GM23338 (cell line): Measurements from ENCODE around the gene PDE4D. TPM values are rescaled to one million over a fixed set of nuclear protein-coding genes. Genes with fewer than 3 reads are reported as not detected.

ENCODE experiments used
- ATAC-seq: fragments of 200-7000 bp; cut with Tn5 transposase; 3 replicates; pipeline ENCODE4 v1.9.1; 2020
- DNase-seq: peaks from one replicate; pipeline ENCODE4 v3.0.0-alpha.2; 2015; ENCODE audit warnings: low spot score
- H2AFZ ChIP-seq: fragments of 200-600 bp; sonication (generic); 2 replicates; pipeline ENCODE4 v1.8.0; 2016; ENCODE audit warnings: antibody characterized with exemption, mild to moderate bottlenecking, moderate library complexity
- H3F3A ChIP-seq: fragments of 200-600 bp; sonication (generic); replicated peaks from 2 replicates; pipeline ENCODE4 v1.8.0; 2017; ENCODE audit warnings: antibody characterized with exemption, mixed run types, low read depth
- H3K27ac ChIP-seq: fragments of 200-600 bp; sonication (generic); 2 replicates; pipeline ENCODE4 v1.6.1; 2016; ENCODE audit warnings: low read depth
- H3K27me3 ChIP-seq: fragments of 200-600 bp; sonication (generic); 2 replicates; pipeline ENCODE4 v1.8.0; 2016; ENCODE audit warnings: mild to moderate bottlenecking, mixed run types, moderate library complexity; ENCODE audit not compliant: insufficient read depth
- H3K36me3 ChIP-seq: fragments of 200-600 bp; sonication (generic); 2 replicates; pipeline ENCODE4 v1.8.0; 2016; ENCODE audit warnings: mild to moderate bottlenecking; ENCODE audit not compliant: insufficient read depth
- H3K4me1 ChIP-seq: fragments of 200-600 bp; sonication (generic); 2 replicates; pipeline ENCODE4 v1.8.0; 2016; ENCODE audit warnings: mild to moderate bottlenecking, moderate library complexity; ENCODE audit not compliant: insufficient read depth
- H3K4me2 ChIP-seq: fragments of 200-600 bp; sonication (generic); 2 replicates; pipeline ENCODE4 v1.7.1; 2017; ENCODE audit warnings: mixed run types
- H3K4me3 ChIP-seq: fragments of 200-600 bp; sonication (generic); 2 replicates; pipeline ENCODE4 v1.6.1; 2016; ENCODE audit warnings: mixed run types
- H3K79me2 ChIP-seq: fragments of 200-600 bp; sonication (generic); replicated peaks from 2 replicates; pipeline ENCODE4 v1.8.0; 2017; ENCODE audit warnings: mild to moderate bottlenecking; ENCODE audit not compliant: insufficient read depth
- H3K9me2 ChIP-seq: fragments of 200-600 bp; sonication (generic); 2 replicates; pipeline ENCODE4 v1.8.0; 2017; ENCODE audit not compliant: insufficient read depth
- H4K20me1 ChIP-seq: fragments of 200-600 bp; sonication (generic); replicated peaks from 2 replicates; pipeline ENCODE4 v1.8.0; 2017; ENCODE audit warnings: mild to moderate bottlenecking; ENCODE audit not compliant: insufficient read depth
- H3K27ac Mint-ChIP-seq: 2 replicates; pipeline ENCODE4 v1.8.0; 2020; ENCODE audit warnings: inconsistent platforms, mild to moderate bottlenecking, moderate library complexity, mixed read lengths
- H3K27me3 Mint-ChIP-seq: 3 replicates; pipeline ENCODE4 v1.8.0; 2022; ENCODE audit warnings: low read depth, mild to moderate bottlenecking, moderate library complexity, mixed read lengths, inconsistent platforms; ENCODE audit not compliant: insufficient read depth, poor library complexity
- H3K36me3 Mint-ChIP-seq: 3 replicates; pipeline ENCODE4 v1.8.0; 2021; ENCODE audit warnings: low read depth, mild to moderate bottlenecking, inconsistent platforms, moderate library complexity, mixed read lengths
- H3K4me1 Mint-ChIP-seq: 3 replicates; pipeline ENCODE4 v1.8.0; 2020; ENCODE audit warnings: mild to moderate bottlenecking, inconsistent platforms, mixed read lengths
- H3K4me3 Mint-ChIP-seq: 3 replicates; pipeline ENCODE4 v1.8.0; 2021; ENCODE audit warnings: moderate library complexity, mild to moderate bottlenecking, inconsistent platforms, mixed read lengths
- H3K9me3 Mint-ChIP-seq: 3 replicates; pipeline ENCODE4 v1.8.0; 2020; ENCODE audit warnings: moderate library complexity, mild to moderate bottlenecking, inconsistent platforms, mixed read lengths
- CREB1 ChIP-seq: fragments of 250-450 bp; sonication (Bioruptor Pico); IDR thresholded peaks from 2 replicates; pipeline ENCODE4 v1.5.0; 2020; ENCODE audit warnings: low read depth, mild to moderate bottlenecking, moderate library complexity
- CTCF ChIP-seq, 2 experiments: fragments of 200-600 bp in 1 of 2; sonication (generic) in 1 of 2; conservative IDR thresholded peaks; 2 replicates each; pipeline versions ENCODE4 v1.5.1 to v1.6.1; 2016 to 2017; ENCODE audit warnings: antibody characterized with exemption in 2 of 2, low read depth in 2 of 2, mild to moderate bottlenecking in 2 of 2, moderate library complexity in 1 of 2
- ETS1 ChIP-seq: IDR thresholded peaks from 2 replicates; pipeline ENCODE4 v1.6.1; 2016; ENCODE audit warnings: antibody characterized with exemption
- EZH2 ChIP-seq: fragments of 200-600 bp; sonication (generic); IDR thresholded peaks from one replicate; pipeline ENCODE4 v1.8.0; 2017; ENCODE audit warnings: antibody characterized with exemption, mild to moderate bottlenecking, low read depth; ENCODE audit not compliant: unreplicated experiment
- EZH2phosphoT487 ChIP-seq: fragments of 200-600 bp; sonication (generic); IDR thresholded peaks from one replicate; pipeline ENCODE4 v1.8.1; 2018; ENCODE audit warnings: antibody characterized with exemption; ENCODE audit not compliant: unreplicated experiment
- JUNB ChIP-seq: IDR thresholded peaks from one replicate; pipeline ENCODE4 v1.6.1; 2016; ENCODE audit warnings: antibody characterized with exemption; ENCODE audit not compliant: unreplicated experiment
- NANOG ChIP-seq: IDR thresholded peaks from 2 replicates; pipeline ENCODE4 v1.6.1; 2016; ENCODE audit warnings: antibody characterized with exemption, borderline replicate concordance
- POLR2AphosphoS5 ChIP-seq: IDR thresholded peaks from 2 replicates; pipeline ENCODE4 v1.6.1; 2016; ENCODE audit warnings: antibody characterized with exemption, low read depth
- REST ChIP-seq: IDR thresholded peaks from one replicate; pipeline ENCODE4 v1.6.1; 2018; ENCODE audit warnings: antibody characterized with exemption; ENCODE audit not compliant: unreplicated experiment
- STAT1 ChIP-seq: IDR thresholded peaks from one replicate; pipeline ENCODE4 v1.6.1; 2016; ENCODE audit warnings: antibody characterized with exemption; ENCODE audit not compliant: unreplicated experiment
- ZNF114 ChIP-seq: fragments of 250-450 bp; sonication (Bioruptor Pico); IDR thresholded peaks from 2 replicates; pipeline ENCODE4 v1.5.0; 2020; ENCODE audit warnings: mild to moderate bottlenecking, moderate library complexity
- ZNF331 ChIP-seq: fragments of 250-450 bp; sonication (Bioruptor Pico); IDR thresholded peaks from 2 replicates; pipeline ENCODE4 v1.5.0; 2020; ENCODE audit warnings: low read depth, mild to moderate bottlenecking, moderate library complexity
- ZNF462 ChIP-seq: fragments of 250-450 bp; sonication (Bioruptor Pico); IDR thresholded peaks from 2 replicates; pipeline ENCODE4 v1.5.0; 2020; ENCODE audit warnings: mild to moderate bottlenecking, moderate library complexity
- polyA plus RNA-seq: library from polyadenylated mRNA; unstranded; fragments of >200 nt; fragmentation: Nextera tagmentation; extraction: Ambion mirVana; gene quantifications from 2 replicates; pipeline ENCODE4 v1.2.1, GENCODE V29; 2016
- total RNA-seq: library from RNA; depleted of rRNA; stranded (reverse); fragments of >200 nt; shearing (Covaris generic); gene quantifications from 2 replicates; pipeline ENCODE4 v1.2.3, GENCODE V29; 2014

The PDE4D gene
- total and polyA plus RNA-seq, 2 experiments from 2014 or later: 2.1 to 4.7 TPM

- no peak overlapping the region for H3K27ac Mint-ChIP-seq
- TF ChIP-seq EZH2phosphoT487 (no peak), ZNF462 (CRISPR knock-in tag) (no peak), ETS1 (no peak), REST (no peak), STAT1 (no peak), JUNB (no peak), CREB1 (CRISPR knock-in tag) (no peak), POLR2AphosphoS5 (no peak), CTCF (conservative IDR thresholded peaks at IDR 0.05; ENCODE audit: low read depth in 2 of 2) (no peak), ZNF331 (no peak), ZNF114 (CRISPR knock-in tag) (no peak), EZH2 (no peak), NANOG (no peak)
- Histone ChIP-seq H4K20me1 (no peaks in the 10 kb centered on the region), H3K4me1 (peaks cover 4% of the 10 kb centered on the region; the same call in 1 of the 2 replicates), H3K36me3 (no peaks in the 10 kb centered on the region), H3K79me2 (no peaks in the 10 kb centered on the region), H3F3A (no peaks in the 10 kb centered on the region), H3K4me2 (no peak overlapping the region), H3K27me3 (peaks cover 21% of the 10 kb centered on the region), H2AFZ (no peak overlapping the region), H3K9me2 (no peaks in the 10 kb centered on the region), H3K27ac (no peak overlapping the region), H3K4me3 (no peak overlapping the region)
- H3K4me1 Mint-ChIP-seq: peaks cover 5% of the 10 kb centered on the region
- no peaks in the 10 kb centered on the region for H3K36me3 Mint-ChIP-seq
- no peak for ATAC-seq
- H3K27me3 Mint-ChIP-seq: peaks cover 15% of the 10 kb centered on the region
- H3K4me3 Mint-ChIP-seq: no peak overlapping the region
- H3K9me3 Mint-ChIP-seq: no peaks in the 10 kb centered on the region
- no peak for DNase-seq
Measured at GRCh38 chr5:59887274-59887673, 6.3 kb downstream of the PDE4D start.
